Activated CD4-positive, alpha-beta T cell treated with anti-CD3 and anti-CD28 coated beads for 36 hours (primary cell): ENCODE data around the gene CD300LB. TPM values are rescaled to one million over a fixed set of nuclear protein-coding genes. Genes with fewer than 3 reads are reported as not detected.
A peak's percentile ranks its signal among the peaks of the same experiment; 100 is the strongest.

Experiments used
- ATAC-seq: fragments of 200-7000 bp; cut with Tn5 transposase; one replicate; pipeline ENCODE4 v1.10.0; 2021; ENCODE audit warnings: mild to moderate bottlenecking, moderate library complexity
- CTCF ChIA-PET: fragments of 350-600 bp; sonication (Branson Sonifier 250); formaldehyde crosslinking; loops from one replicate; lab custom pipeline; 2021; ENCODE audit warnings: antibody characterized with exemption; lab: Charles Lee
- POLR2A ChIA-PET: fragments of 350-600 bp; sonication (Branson Sonifier 250); formaldehyde crosslinking; loops from one replicate; lab custom pipeline; 2021; ENCODE audit warnings: antibody characterized with exemption, inconsistent platforms; lab: Charles Lee
- DNase-seq: peaks from one replicate; pipeline ENCODE4 v3.0.0-alpha.2; 2020
- H3K27ac Mint-ChIP-seq: one replicate; pipeline ENCODE4 v1.8.0; 2021; ENCODE audit warnings: mixed read lengths
- H3K27me3 Mint-ChIP-seq: one replicate; pipeline ENCODE4 v1.8.0; 2021; ENCODE audit warnings: mixed read lengths
- H3K36me3 Mint-ChIP-seq: one replicate; pipeline ENCODE4 v1.8.0; 2021; ENCODE audit warnings: low read depth, mixed read lengths
- H3K4me1 Mint-ChIP-seq: one replicate; pipeline ENCODE4 v1.8.0; 2021; ENCODE audit warnings: mixed read lengths
- H3K4me3 Mint-ChIP-seq: one replicate; pipeline ENCODE4 v1.8.0; 2021; ENCODE audit warnings: mild to moderate bottlenecking, moderate library complexity, mixed read lengths
- H3K9me3 Mint-ChIP-seq: one replicate; pipeline ENCODE4 v1.8.0; 2021; ENCODE audit warnings: low read depth, mixed read lengths
- intact Hi-C, 2 experiments: fragments of 100-400 bp; cut with DNase I in 1 of 2; cut with micrococcal nuclease in 1 of 2; formaldehyde crosslinking; loops; one replicate each; pipeline versions ENCODE4 v1.14.2 to v1.15.1; 2022 to 2024; cut with DNase I, micrococcal nuclease
- total RNA-seq, 2 experiments: library from RNA; stranded (reverse); gene quantifications; one replicate each; pipeline ENCODE4 v1.2.3, GENCODE V29; 2021

Gene CD300LB
- total RNA-seq, 2 experiments from 2014 or later: not detected

GRCh38 chr17:74472890-74473289, 58.4 kb downstream of the CD300LB start:
- Mint-ChIP-seq H3K4me1 (peaks cover 35% of the 10 kb centered on the region), H3K27me3 (no peaks in the 10 kb centered on the region), H3K4me3 (no peak overlapping the region), H3K27ac (no peak overlapping the region), H3K9me3 (peaks cover 14% of the 10 kb centered on the region), H3K36me3 (peaks cover 9% of the 10 kb centered on the region)
- ChIA-PET POLR2A (no interaction called here), CTCF (interaction anchor here (1.2 kb wide), 1 partner anchor 104 kb away, joined by 3 read pairs; no protein-coding TSS in a partner anchor)
- DNase-seq (no peak), ATAC-seq (no peak)
- intact Hi-C loops: no loop called here

DNA sequence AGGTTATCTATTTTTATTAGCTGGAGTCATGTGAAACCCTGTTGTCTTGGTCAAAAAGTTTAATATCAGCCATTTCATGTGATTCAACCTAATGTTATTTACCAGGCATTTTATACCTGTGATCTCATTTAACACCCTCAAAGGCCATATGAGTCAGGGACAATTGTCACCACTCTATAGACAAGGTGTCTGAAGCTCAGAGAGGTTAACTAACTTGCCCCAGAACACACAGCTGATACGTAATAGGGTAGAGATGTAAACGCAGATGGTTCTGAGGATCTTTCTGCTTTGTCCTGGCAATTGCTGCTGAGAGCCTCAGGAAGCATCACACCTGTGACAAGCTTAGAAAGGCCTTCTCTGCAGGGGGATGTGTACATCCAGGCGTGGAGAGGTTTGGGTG, 59.9 kb downstream of the CD300LB start:
- ATAC-seq: peak; percentile 54
- Mint-ChIP-seq H3K4me1 (peaks cover 33% of the 10 kb centered on the region), H3K9me3 (peaks cover 9% of the 10 kb centered on the region), H3K4me3 (no peak overlapping the region), H3K27ac (no peak overlapping the region), H3K36me3 (peaks cover 9% of the 10 kb centered on the region), H3K27me3 (no peaks in the 10 kb centered on the region)
- no peak for DNase-seq
- ChIA-PET CTCF (interaction anchor here (0.6 to 1.5 kb wide), 4 partner anchors 14 to 104 kb away, joined by 3 to 18 read pairs (median 4); partner anchors contain the start of gene GPR142), POLR2A (no interaction called here)
- intact Hi-C loops: no loop called here

Other genes starting within 250 kb of the CD300LB start
- under 1 TPM in 1 of 2 experiments, not detected in 1; 0.11 TPM for gene KIF19, start 205.2 kb downstream of the CD300LB start, total RNA-seq
- not detected for gene BTBD17, start 169.6 kb downstream of the CD300LB start, total RNA-seq
- not detected for gene GPR142, start 164.0 kb downstream of the CD300LB start, total RNA-seq
- 1 to 10 TPM in 1 of 2 experiments, under 1 TPM in 1; 0.97 to 1.3 TPM for gene GPRC5C, start 99.4 kb downstream of the CD300LB start, total RNA-seq
- 1 to 10 TPM; 4.9 to 5.8 TPM for gene CD300A, start 64.8 kb downstream of the CD300LB start, total RNA-seq
- gene CD300C, start 14.6 kb upstream of the CD300LB start, total RNA-seq: not detected
- gene CD300H, start 36.0 kb upstream of the CD300LB start, total RNA-seq: not detected
- gene CD300LD, start 60.8 kb upstream of the CD300LB start, total RNA-seq: under 1 TPM in 1 of 2 experiments, not detected in 1; 0.18 TPM
- not detected for gene CD300E, start 92.3 kb upstream of the CD300LB start, total RNA-seq
- not detected for gene CD300LF, start 181.4 kb upstream of the CD300LB start, total RNA-seq
- gene RAB37, start 205.8 kb upstream of the CD300LB start, total RNA-seq: 1 to 10 TPM; 2.7 to 3.5 TPM
- gene NHERF1, start 217.2 kb upstream of the CD300LB start, total RNA-seq: 100 to 1,000 TPM; 115 to 170 TPM
- 10 to 100 TPM; 23.7 to 39.6 TPM for gene NAT9, start 244.9 kb upstream of the CD300LB start, total RNA-seq